Activated T-cell treated with anti-CD3 and anti-CD28 coated beads for 48 hours (primary cell): ENCODE data around the gene GSS.

ENCODE experiments used
- DNase-seq: peaks from one replicate; pipeline ENCODE4 v3.0.0-alpha.2; 2020; ENCODE audit warnings: low read depth

Gene GSS

GRCh38 chr20:34993941-34994508 lies 38.4 kb upstream of the GSS start:
- no peak for DNase-seq

GRCh38 chr20:34992751-34993417 lies 37.3 kb upstream of the GSS start:
- no peak for DNase-seq

GRCh38 chr20:34990661-34991214 lies 35.1 kb upstream of the GSS start:
- no peak for DNase-seq

GRCh38 chr20:34990231-34990630 lies 34.6 kb upstream of the GSS start:
- DNase-seq, result no peak

GRCh38 chr20:34989670-34990069 lies 34.1 kb upstream of the GSS start:
- no peak for DNase-seq

- DNase-seq, result no peak
Observed at GRCh38 chr20:34989118-34989517, 33.5 kb upstream of the GSS start.

GRCh38 chr20:34988191-34988540 lies 32.6 kb upstream of the GSS start:
- no peak for DNase-seq

- DNase-seq, result no peak
Observed at GRCh38 chr20:34987288-34988190, 31.9 kb upstream of the GSS start.

- DNase-seq, result no peak
Observed at GRCh38 chr20:34986311-34987287, 31.0 kb upstream of the GSS start.

GRCh38 chr20:34985461-34986310 lies 30.1 kb upstream of the GSS start:
- DNase-seq, result no peak

GRCh38 chr20:34984756-34985261 lies 29.2 kb upstream of the GSS start:
- DNase-seq, result no peak

- DNase-seq, result no peak
Observed at GRCh38 chr20:34983995-34984735, 28.6 kb upstream of the GSS start.

- DNase-seq, result no peak
Observed at GRCh38 chr20:34983089-34983820, 27.6 kb upstream of the GSS start.

GRCh38 chr20:34982270-34983088 lies 26.9 kb upstream of the GSS start:
- no peak for DNase-seq

GRCh38 chr20:34980543-34981233 lies 25.1 kb upstream of the GSS start:
- DNase-seq, result no peak

- DNase-seq, result peak; percentile 31
Observed at GRCh38 chr20:34979366-34980153, 24.0 kb upstream of the GSS start.
